AG09319 (cell line): ENCODE data around the gene CHMP1B.
"Not testable (repeated sequence)": the region's sequence is repeated elsewhere in the genome, so short reads cannot be mapped to it uniquely, and the experiment has no call there.

ENCODE experiments used
- DNase-seq: peaks from one replicate; pipeline ENCODE4 v3.0.0-alpha.2; 2010; ENCODE audit warnings: low read depth; ENCODE audit errors: extremely low read depth
- TF ChIP-seq, protein P1 (sequence below): IDR thresholded peaks from 2 replicates; pipeline ENCODE4 v1.5.1; 2011; ENCODE audit warnings: low read depth, mild to moderate bottlenecking, inconsistent platforms, low read length, moderate library complexity

CHMP1B gene

DNA sequence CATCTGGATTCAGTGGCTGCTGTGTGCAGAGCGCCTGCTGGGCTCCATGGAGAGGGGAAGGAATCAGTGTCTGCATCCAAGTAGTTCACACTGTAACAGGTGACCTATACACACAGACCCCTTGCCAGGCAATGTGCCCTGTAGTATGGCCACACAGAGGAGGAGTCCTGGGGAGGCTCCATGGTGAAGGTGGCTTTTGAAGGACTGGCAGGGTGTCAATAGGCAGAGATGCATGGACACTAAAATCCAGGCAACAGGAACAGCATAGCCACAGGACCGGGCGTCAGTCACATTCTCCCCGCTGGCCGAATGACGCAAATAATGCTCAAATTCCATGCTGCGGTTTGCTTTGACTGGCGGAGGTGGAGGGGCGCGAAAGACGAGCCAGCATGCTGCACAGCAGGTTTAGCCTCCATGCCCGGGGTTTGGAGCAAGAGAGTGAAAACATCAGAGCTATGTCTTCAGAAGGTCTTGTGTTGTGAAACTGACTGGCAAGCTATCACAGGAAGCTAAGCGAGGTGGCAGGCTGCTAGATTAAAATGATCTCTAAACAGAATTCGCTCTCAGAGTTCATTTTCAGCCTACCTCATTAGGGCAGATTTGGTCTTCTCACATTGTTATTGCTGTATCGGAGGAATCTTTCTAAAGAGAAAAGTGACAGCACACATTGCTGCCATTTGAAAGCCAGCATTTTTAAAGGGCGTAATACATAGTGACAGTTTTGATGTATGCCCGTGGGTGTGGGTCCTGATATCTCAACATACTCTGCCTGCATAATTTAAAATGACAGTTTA lies 1.2 kb upstream of the CHMP1B start:
- peak; percentile 71 for DNase-seq
- TF ChIP-seq, protein P1, sequence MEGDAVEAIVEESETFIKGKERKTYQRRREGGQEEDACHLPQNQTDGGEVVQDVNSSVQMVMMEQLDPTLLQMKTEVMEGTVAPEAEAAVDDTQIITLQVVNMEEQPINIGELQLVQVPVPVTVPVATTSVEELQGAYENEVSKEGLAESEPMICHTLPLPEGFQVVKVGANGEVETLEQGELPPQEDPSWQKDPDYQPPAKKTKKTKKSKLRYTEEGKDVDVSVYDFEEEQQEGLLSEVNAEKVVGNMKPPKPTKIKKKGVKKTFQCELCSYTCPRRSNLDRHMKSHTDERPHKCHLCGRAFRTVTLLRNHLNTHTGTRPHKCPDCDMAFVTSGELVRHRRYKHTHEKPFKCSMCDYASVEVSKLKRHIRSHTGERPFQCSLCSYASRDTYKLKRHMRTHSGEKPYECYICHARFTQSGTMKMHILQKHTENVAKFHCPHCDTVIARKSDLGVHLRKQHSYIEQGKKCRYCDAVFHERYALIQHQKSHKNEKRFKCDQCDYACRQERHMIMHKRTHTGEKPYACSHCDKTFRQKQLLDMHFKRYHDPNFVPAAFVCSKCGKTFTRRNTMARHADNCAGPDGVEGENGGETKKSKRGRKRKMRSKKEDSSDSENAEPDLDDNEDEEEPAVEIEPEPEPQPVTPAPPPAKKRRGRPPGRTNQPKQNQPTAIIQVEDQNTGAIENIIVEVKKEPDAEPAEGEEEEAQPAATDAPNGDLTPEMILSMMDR, result no peak

DNA sequence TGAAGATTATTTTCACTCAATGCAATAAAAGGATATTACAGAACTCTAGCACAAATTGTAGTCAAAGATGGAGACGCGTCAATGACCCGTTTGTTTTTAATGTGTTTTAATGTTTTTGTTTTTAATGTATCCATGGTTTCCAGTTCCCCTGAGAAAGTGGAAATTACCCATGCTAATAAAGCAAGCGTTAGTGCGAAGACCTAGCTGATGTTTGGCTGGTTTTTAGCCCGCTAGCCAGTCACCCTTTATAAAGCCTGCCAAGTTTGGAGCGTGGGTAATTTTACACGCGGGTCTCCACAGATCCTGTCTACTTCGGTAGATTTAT lies 430 bp upstream of the CHMP1B start:
- TF ChIP-seq, protein P1, result no peak
- peak; percentile 30 for DNase-seq

DNA sequence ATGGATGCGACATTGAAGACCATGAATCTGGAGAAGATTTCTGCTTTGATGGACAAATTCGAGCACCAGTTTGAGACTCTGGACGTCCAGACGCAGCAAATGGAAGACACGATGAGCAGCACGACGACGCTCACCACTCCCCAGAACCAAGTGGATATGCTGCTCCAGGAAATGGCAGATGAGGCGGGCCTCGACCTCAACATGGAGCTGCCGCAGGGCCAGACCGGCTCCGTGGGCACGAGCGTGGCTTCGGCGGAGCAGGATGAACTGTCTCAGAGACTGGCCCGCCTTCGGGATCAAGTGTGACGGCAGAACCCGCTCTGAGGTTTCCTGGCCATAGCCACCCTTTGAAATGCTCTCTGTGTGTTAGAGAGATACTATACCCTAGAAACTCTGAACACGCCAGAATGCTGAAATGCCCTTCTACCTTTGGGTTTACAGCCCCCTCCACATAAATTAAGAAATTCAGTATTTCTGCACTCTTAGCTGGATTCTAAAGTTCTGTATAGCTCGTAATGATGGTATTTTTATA lies 659 bp downstream of the CHMP1B start:
- TF ChIP-seq, protein P1, result no peak
- DNase-seq, result no peak

DNA sequence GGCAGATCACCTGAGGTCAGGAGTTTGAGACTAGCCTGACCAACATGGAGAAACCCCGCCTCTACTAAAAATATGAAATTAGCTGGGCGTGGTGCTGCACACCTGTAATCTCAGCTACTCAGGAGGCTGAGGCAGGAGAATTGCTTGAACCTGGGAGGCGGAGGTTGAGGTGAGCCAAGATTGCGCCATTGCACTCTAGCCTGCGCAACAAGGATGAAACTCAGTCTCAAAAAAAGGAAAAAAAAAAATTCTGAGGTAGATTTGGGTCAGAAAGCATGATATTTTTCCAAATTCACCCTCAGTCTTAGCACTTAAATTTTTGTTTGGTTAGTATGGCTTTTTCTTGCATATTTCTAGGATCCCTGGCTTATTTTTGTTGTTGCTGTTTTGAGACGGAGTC lies 3.3 kb downstream of the CHMP1B start:
- DNase-seq, result not testable (repeated sequence)

DNA sequence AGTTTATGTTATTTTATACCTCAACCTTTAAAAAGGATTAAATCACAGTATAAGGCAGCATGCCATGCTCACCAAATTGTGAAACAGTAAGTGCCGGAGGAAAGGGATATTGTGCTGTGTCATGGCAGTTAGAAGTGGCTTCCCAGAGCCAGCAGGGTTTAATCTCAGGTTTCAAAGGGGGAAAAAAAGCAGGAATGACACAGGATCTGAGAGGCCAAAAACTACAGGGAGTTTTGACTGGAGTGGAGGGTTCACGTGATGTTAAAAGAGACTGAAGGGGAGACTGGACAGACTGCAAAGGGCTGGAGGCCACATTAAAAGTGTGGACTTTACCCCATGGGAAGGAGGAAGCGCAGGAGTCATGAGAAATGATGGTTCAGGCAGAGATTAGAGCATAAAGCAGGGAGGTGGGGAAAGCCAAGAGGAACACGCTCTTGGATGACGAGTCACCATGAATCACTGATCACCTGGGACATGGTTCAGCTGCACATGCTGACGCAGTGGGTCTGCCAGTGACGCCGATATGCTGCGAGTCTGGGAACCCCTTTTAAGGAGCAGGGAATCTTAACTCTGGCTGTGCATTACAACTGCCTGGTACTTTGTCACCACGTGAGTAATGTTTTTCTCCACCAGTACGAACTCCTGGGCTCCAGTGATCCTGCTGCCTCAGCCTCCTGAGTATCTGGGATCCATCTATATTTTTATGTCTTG lies 6.1 kb downstream of the CHMP1B start:
- TF ChIP-seq, protein P1, result no peak
- DNase-seq, result peak; percentile 91

DNA sequence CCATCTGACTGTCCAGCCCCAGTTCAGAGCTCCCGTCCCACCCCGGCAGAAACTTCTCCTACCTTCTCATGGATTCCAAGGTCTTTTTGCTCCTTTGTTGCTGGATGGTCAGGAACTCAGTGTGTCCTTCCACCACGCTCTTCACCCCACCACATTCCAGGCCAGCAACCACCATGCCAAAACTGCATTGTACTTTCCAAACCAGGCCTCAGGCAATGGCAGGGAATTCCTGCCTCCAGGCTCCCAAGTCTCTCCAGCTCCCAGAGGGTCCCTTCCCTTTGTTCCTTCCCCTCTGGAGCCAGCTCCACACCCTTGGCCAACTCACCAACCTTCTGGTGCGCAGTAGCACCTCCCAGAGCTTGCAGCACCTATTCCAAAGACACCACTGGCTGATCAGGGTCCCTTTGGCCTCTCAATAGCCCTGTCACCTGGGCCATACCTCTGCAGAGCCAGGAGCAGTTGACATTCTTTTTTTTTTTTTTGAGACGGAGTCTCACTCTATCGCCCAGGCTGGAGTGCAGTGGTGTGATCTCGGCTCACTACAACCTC lies 8.1 kb downstream of the CHMP1B start:
- DNase-seq, result no peak

DNA sequence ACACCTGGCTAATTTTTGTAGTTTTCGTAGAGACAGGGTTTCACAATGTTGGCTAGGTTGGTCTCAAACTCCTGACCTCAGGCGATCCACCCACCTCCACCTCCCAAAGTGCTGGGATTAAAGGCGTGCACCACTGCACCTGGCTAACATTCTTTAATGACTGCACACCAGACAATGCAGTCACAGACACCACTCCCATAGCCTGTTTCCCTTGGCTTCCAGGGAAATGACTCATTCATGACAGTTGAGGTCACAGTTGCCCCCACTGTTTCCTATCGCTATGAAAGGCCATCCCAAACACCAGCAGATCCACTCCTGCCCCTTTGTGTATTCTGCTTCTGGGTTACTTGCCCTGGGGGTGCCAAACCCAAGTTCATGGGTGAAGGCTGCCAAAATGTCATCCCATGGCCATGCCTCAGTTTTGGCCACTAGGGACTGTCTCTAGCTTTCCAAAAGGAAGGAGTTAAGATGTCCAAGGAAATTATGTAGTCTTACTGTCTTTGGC lies 8.7 kb downstream of the CHMP1B start:
- no peak for DNase-seq
- TF ChIP-seq, protein P1, result no peak; the same call in 1 of the 2 replicates

More for the DNA sequence above, 8.1 kb downstream of the CHMP1B start:
- TF ChIP-seq, protein P1, result no peak
